Karpas-422 (cell line): ENCODE data around the gene ALOX15B. TPM values are rescaled to one million over a fixed set of nuclear protein-coding genes. Genes with fewer than 3 reads are reported as not detected.

Experiments
- DNase-seq: peaks from one replicate; pipeline ENCODE4 v3.0.0-alpha.2; 2015
- H2AFZ ChIP-seq: fragments of 200-600 bp; sonication (generic); 2 replicates; pipeline ENCODE4 v1.6.1; 2014; ENCODE audit warnings: antibody characterized with exemption, low read length, mixed read lengths
- H3K27ac ChIP-seq: fragments of 200-600 bp; sonication (generic); 2 replicates; pipeline ENCODE4 v1.5.1; 2014; ENCODE audit warnings: mild to moderate bottlenecking, low read length, moderate library complexity
- H3K27me3 ChIP-seq: fragments of 200-600 bp; sonication (generic); 2 replicates; pipeline ENCODE4 v1.6.1; 2014; ENCODE audit warnings: low read length, mixed read lengths
- H3K36me3 ChIP-seq: fragments of 200-600 bp; sonication (generic); 2 replicates; pipeline ENCODE4 v1.6.1; 2014; ENCODE audit warnings: low read length, mixed read lengths; ENCODE audit not compliant: insufficient read depth
- H3K4me1 ChIP-seq: fragments of 200-600 bp; sonication (generic); 2 replicates; pipeline ENCODE4 v1.6.1; 2014; ENCODE audit warnings: mild to moderate bottlenecking, low read length, mixed read lengths
- H3K4me2 ChIP-seq: fragments of 200-600 bp; sonication (generic); 2 replicates; pipeline ENCODE4 v1.6.1; 2014; ENCODE audit warnings: low read length, low read depth, mild to moderate bottlenecking; ENCODE audit not compliant: poor library complexity, severe bottlenecking
- H3K4me3 ChIP-seq: fragments of 200-600 bp; sonication (generic); 2 replicates; pipeline ENCODE4 v1.5.1; 2014; ENCODE audit warnings: mild to moderate bottlenecking, antibody characterized with exemption, low read length, mixed read lengths
- H3K79me2 ChIP-seq: fragments of 200-600 bp; sonication (generic); 2 replicates; pipeline ENCODE4 v1.6.1; 2014; ENCODE audit warnings: mild to moderate bottlenecking, low read length, mixed read lengths
- H3K9ac ChIP-seq: fragments of 200-600 bp; sonication (generic); 2 replicates; pipeline ENCODE4 v1.6.0; 2014; ENCODE audit warnings: low read length
- H3K9me2 ChIP-seq: fragments of 200-600 bp; sonication (generic), shearing (Covaris generic); replicated peaks from 2 replicates; pipeline ENCODE4 v1.6.0; 2014; ENCODE audit warnings: mild to moderate bottlenecking, low read length, moderate library complexity; ENCODE audit not compliant: insufficient read depth
- H3K9me3 ChIP-seq: fragments of 300-700, 200-600 bp; sonication (generic); 2 replicates; pipeline ENCODE4 v1.6.1; 2014; ENCODE audit warnings: low read length, mixed read lengths
- H4K20me1 ChIP-seq: fragments of 200-600 bp; sonication (generic); 2 replicates; pipeline ENCODE4 v1.6.1; 2014; ENCODE audit warnings: mild to moderate bottlenecking, antibody characterized with exemption, low read length, low read depth; ENCODE audit not compliant: insufficient read depth
- total RNA-seq: library from RNA; depleted of rRNA; stranded (reverse); fragments of >200 nt; shearing (Covaris generic); gene quantifications from 2 replicates; pipeline ENCODE4 v1.2.3, GENCODE V29; 2014; ENCODE audit warnings: low replicate concordance

Gene ALOX15B
- total RNA-seq, 1 experiment from 2014 or later, result not detected

- H4K20me1 ChIP-seq, result no peaks in the 10 kb centered on the region
- H3K4me3 ChIP-seq, result peak within 1 kb of the TSS; percentile 49; the same call in 1 of the 2 replicates
- H3K4me1 ChIP-seq, result peaks cover 12% of the 10 kb centered on the region
- H3K27me3 ChIP-seq, result no peaks in the 10 kb centered on the region
- no peaks in the 10 kb centered on the region for H3K9me3 ChIP-seq
- no peaks in the 10 kb centered on the region for H3K79me2 ChIP-seq
- no peaks in the 10 kb centered on the region for H3K9me2 ChIP-seq
- no peak within 1 kb of the TSS for H3K27ac ChIP-seq
- peak within 1 kb of the TSS; percentile 48 for H3K9ac ChIP-seq
- H3K36me3 ChIP-seq, result no peaks in the 10 kb centered on the region
- DNase-seq, result no peak
- H2AFZ ChIP-seq, result peak within 1 kb of the TSS; percentile 86; the same call in 1 of the 2 replicates
- peak within 1 kb of the TSS; percentile 54 for H3K4me2 ChIP-seq
Observed at GRCh38 chr17:8001976-8002720, 36.7 kb upstream of the ALOX15B start, which contains the start of gene GUCY2D. TSS of gene GUCY2D (plus strand) at chr17:8002615. CDS start at chr17:8003048, 433 bp downstream.

GRCh38 chr17:8002721-8003593 lies 35.9 kb upstream of the ALOX15B start:
- Histone ChIP-seq H3K27ac (no peak overlapping the region), H2AFZ (no peak overlapping the region), H3K36me3 (no peaks in the 10 kb centered on the region), H3K4me2 (peak overlapping the region; percentile 54), H3K4me1 (peaks cover 10% of the 10 kb centered on the region), H3K4me3 (no peak overlapping the region; the same call in 1 of the 2 replicates), H3K9me3 (no peaks in the 10 kb centered on the region), H3K9me2 (no peaks in the 10 kb centered on the region), H4K20me1 (no peaks in the 10 kb centered on the region), H3K27me3 (no peaks in the 10 kb centered on the region), H3K9ac (no peak overlapping the region), H3K79me2 (no peaks in the 10 kb centered on the region)
- no peak for DNase-seq

- Histone ChIP-seq H3K27ac (no peak overlapping the region), H3K9me3 (no peaks in the 10 kb centered on the region), H3K9ac (no peak overlapping the region), H2AFZ (no peak overlapping the region), H3K4me1 (peaks cover 10% of the 10 kb centered on the region), H3K4me2 (no peak overlapping the region), H3K9me2 (no peaks in the 10 kb centered on the region), H3K36me3 (no peaks in the 10 kb centered on the region), H4K20me1 (no peaks in the 10 kb centered on the region), H3K27me3 (no peaks in the 10 kb centered on the region), H3K79me2 (no peaks in the 10 kb centered on the region), H3K4me3 (no peak overlapping the region)
- DNase-seq, result no peak
Observed at GRCh38 chr17:8003594-8004181, 35.2 kb upstream of the ALOX15B start.

GRCh38 chr17:8004899-8005298 lies 34.0 kb upstream of the ALOX15B start:
- Histone ChIP-seq H3K4me1 (peaks cover 10% of the 10 kb centered on the region), H3K27me3 (no peaks in the 10 kb centered on the region)
- DNase-seq, result no peak

GRCh38 chr17:8005357-8005756 lies 33.5 kb upstream of the ALOX15B start:
- no peaks in the 10 kb centered on the region for H3K27me3 ChIP-seq
- no peak overlapping the region for H2AFZ ChIP-seq
- no peaks in the 10 kb centered on the region for H3K79me2 ChIP-seq
- no peak overlapping the region for H3K9ac ChIP-seq
- H3K9me3 ChIP-seq, result no peaks in the 10 kb centered on the region
- H4K20me1 ChIP-seq, result no peaks in the 10 kb centered on the region
- H3K4me2 ChIP-seq, result no peak overlapping the region
- no peak overlapping the region for H3K4me3 ChIP-seq
- H3K9me2 ChIP-seq, result no peaks in the 10 kb centered on the region
- no peaks in the 10 kb centered on the region for H3K36me3 ChIP-seq
- H3K27ac ChIP-seq, result no peak overlapping the region
- DNase-seq, result no peak
- peaks cover 10% of the 10 kb centered on the region for H3K4me1 ChIP-seq

More at GRCh38 chr17:8004899-8005298, 34.0 kb upstream of the ALOX15B start:
- no peak overlapping the region for H3K4me2 ChIP-seq
- H3K9me3 ChIP-seq, result no peaks in the 10 kb centered on the region
- H3K36me3 ChIP-seq, result no peaks in the 10 kb centered on the region
- H2AFZ ChIP-seq, result no peak overlapping the region
- no peak overlapping the region for H3K4me3 ChIP-seq
- H3K9me2 ChIP-seq, result no peaks in the 10 kb centered on the region
- H4K20me1 ChIP-seq, result no peaks in the 10 kb centered on the region
- H3K79me2 ChIP-seq, result no peaks in the 10 kb centered on the region
- H3K27ac ChIP-seq, result no peak overlapping the region
- no peak overlapping the region for H3K9ac ChIP-seq

GRCh38 chr17:8005967-8006730 lies 32.7 kb upstream of the ALOX15B start:
- Histone ChIP-seq H3K9me3 (no peaks in the 10 kb centered on the region), H3K4me3 (no peak overlapping the region), H3K4me1 (peaks cover 10% of the 10 kb centered on the region), H3K36me3 (no peaks in the 10 kb centered on the region), H3K9ac (no peak overlapping the region), H3K9me2 (no peaks in the 10 kb centered on the region), H2AFZ (no peak overlapping the region), H3K4me2 (no peak overlapping the region), H3K27me3 (no peaks in the 10 kb centered on the region), H3K79me2 (no peaks in the 10 kb centered on the region), H3K27ac (no peak overlapping the region), H4K20me1 (no peaks in the 10 kb centered on the region)
- DNase-seq, result peak; percentile 81

GRCh38 chr17:8006836-8007680 lies 31.8 kb upstream of the ALOX15B start:
- no peak overlapping the region for H3K27ac ChIP-seq
- no peak overlapping the region for H3K9ac ChIP-seq
- H2AFZ ChIP-seq, result no peak overlapping the region
- H3K4me2 ChIP-seq, result no peak overlapping the region
- H3K9me3 ChIP-seq, result no peaks in the 10 kb centered on the region
- no peak overlapping the region for H3K4me3 ChIP-seq
- no peaks in the 10 kb centered on the region for H3K27me3 ChIP-seq
- no peaks in the 10 kb centered on the region for H3K36me3 ChIP-seq
- H3K9me2 ChIP-seq, result no peaks in the 10 kb centered on the region
- peaks cover 7% of the 10 kb centered on the region for H3K4me1 ChIP-seq
- H3K79me2 ChIP-seq, result no peaks in the 10 kb centered on the region
- no peaks in the 10 kb centered on the region for H4K20me1 ChIP-seq
- no peak for DNase-seq
